Muscle of arm (tissue), 12 donors: Measurements from ENCODE around the gene GYG2. TPM values are rescaled to one million over a fixed set of nuclear protein-coding genes. Genes with fewer than 3 reads are reported as not detected.
"Not testable (repeated sequence)": the region's sequence is repeated elsewhere in the genome, so short reads cannot be mapped to it uniquely, and the experiment has no call there.

Source experiments
- DNase-seq: peaks from one replicate; pipeline ENCODE4 v3.0.0-alpha.2; 2013
- polyA plus RNA-seq, 12 donors: library from polyadenylated mRNA; unstranded; fragments of 120-200 nt; gene quantifications; one replicate each; pipeline ENCODE4 v1.2.1, GENCODE V29; 2013; ENCODE audit not compliant: insufficient read length in 12 of 12

Gene GYG2
- polyA plus RNA-seq, 12 donors, result 1.2 to 4.9 (median 3.6) TPM; not detected in 1

DNA sequence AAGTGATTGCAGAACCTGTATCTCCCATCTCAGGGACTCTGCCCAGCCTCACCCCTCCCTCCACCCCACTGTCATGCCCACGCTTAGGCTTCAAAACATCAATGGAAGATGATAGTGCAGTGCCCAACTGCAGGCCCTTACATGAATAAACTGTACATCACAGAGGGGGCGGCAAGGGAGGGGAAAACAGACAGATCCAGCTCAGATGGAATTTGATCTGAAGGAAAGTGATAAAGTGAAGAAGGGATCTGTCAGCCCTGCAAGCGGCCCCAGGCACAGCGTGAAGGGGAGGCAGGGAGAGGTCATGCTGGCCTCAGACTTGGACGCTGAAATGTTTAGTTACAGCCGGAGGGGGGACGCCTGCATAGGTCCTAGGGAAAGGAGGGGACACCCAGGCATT, 38.5 kb downstream of the GYG2 start:
- no peak for DNase-seq

DNA sequence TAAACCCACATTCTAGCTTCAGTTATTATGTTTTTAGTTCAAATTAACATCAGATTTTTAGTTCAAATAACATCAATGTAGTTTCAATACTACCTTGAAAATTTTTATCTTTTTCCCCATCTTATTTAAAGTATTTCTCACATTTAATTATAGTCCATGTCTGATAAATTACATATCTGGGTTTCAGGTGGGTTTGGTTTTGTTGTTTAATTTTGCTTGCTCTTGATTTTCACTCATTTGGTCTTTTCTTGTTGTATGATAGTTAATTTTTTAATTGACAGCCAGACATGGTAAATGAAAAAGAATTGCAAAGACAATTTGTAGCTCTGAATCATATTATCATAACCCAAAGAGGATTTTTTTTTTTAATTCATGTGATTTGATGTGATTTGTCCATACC, 41.9 kb downstream of the GYG2 start:
- no peak for DNase-seq

DNA sequence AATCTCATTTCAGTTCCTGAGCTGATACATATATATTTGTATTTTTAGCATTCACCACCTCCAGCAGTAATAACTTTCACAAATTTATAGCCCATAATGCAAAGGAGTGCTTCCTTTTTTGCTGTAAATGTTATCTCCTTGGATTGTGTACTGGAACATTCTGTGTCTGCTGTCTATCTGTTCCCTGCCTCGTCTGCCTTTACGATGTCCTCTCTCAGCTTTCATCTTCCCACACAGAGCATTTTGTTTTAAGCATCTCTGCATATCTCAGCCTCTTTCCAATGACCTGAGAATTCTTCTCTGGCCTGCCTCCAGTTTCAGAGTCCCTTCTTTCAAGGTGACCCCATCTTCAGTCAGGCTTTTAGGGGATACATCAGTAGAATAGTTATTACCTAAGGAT, 43.1 kb downstream of the GYG2 start:
- no peak for DNase-seq

DNA sequence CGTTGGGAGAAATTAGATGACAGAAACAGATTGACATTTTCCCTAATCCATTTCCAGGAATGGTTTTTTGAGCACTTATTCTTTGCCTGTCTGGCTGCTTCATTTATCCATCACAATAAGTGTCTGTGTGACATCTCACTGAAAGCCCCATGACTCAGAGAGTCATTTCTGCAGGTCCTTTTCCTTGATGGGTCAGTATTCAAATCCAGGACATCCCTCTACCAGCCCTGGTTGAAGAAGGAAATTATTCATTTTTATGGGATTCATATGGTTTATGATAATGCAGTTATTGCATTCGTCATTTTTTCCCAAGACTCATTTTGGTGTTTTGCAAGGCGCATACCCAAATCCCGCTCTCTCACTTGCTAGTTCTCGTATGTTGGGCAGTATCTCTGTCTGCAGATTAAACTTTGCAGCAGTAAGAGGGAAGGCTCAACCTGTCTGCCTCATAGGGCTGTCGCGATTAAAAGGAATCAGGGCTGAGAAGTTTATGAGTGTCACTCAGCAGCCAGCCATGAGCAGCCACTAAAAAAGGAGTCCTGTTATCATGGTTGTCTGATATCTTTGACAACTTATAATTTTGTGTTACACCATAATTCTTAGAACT, 44.0 kb downstream of the GYG2 start:
- no peak for DNase-seq

DNA sequence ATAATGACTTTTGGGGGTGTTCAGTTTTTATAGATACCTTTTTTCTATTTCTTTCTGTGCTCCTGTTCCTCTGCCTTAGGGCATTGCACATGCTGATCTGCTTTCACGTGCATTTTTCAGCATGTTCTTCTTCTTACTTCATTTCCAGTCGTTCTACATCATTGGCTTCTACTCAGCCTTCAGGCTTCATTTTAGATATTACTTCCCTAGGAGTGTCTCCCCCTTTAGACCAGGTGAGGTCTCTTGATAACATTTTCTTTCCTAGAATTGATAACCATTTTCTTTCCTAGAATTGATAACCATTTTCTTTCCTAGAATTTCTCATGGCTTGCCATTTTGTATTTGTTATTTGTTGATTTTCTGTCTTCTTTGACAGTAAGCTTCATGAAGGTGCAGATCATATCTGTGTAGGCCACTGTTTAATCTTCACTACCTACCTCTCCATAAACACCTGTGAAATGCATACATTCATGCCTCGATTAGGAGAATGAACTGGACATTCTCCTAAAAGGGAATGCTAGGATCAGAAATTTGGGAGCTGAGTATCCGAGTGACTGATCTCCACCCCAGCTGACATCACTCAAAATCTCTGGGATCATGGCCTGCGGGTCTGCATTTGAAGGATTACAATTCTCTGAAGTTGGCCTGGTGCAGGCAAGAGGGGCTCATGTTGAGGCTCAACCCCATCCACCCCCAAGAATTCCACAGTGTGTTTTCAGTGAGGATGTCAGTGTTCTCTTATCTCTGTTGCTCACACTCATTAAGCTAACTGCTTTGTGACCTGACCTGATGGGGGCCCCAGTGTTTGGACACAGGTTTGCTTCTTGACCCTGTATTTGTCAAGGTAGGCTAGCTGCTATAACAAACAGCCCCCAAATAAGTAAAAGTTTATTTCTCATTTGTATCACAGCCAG, 45.7 kb downstream of the GYG2 start:
- DNase-seq, result no peak

DNA sequence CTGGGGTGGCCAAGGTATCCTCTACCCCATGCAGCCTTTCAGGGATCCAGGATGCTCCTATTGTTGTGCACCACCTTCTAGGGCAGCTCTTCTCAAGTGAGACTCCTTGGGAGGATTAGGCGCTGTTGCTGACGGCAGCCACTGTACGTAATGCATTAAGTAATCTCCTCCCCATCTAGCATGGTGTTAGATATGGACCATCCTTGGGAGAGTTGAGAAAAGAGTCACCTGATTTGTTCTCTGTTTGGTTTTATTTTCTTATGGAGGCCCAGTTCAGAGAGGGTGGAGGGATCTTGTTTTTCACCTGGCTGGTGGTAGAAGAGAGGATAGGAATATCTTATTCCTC, 46.4 kb downstream of the GYG2 start:
- no peak for DNase-seq

DNA sequence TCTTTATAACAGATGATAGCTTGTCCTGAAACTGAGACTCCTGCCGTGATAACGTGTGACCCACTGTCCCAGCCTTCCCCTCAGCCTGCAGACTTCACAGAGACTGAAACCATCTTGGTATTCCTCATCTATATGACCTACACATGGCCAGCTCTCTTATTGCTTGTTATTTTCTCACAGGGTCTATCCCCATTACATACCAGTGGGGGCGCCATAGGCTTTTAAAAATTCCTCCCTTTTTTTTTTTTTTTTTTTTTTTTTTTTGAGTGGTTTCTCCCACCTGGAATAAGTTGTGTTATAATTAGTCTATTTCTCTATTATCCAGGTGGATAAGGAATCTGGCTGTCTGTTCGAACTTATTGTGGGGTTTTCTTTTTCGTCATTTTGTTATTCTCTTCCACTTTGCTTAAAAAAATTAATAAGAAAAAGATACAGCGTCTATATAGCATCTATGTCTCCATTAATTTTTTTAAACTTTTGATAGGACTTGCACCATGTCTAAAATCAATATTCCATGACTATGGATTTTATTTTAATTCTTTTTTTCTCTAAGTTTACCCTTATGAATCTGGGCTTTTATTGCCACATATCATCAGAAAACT, 47.2 kb downstream of the GYG2 start:
- no peak for DNase-seq

DNA sequence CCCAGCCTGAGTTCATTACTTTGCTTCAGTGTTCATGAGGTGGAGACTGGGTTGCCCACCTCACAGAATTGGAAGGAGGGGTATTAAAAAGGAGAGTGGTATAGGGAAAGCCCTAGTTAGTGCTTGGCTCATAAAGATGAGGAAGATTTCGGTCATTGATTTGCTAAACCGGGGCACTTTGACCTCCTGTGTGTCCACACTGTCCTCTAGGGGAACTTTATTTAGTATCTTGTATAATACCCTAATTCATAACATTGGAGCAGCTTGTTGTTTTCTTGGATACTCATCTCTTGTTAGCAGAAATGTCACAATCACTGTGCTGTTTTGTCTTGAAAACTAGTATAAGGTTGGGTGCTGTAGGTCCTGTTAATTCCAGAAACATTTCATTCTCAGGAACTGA, 49.8 kb downstream of the GYG2 start:
- no peak for DNase-seq

DNA sequence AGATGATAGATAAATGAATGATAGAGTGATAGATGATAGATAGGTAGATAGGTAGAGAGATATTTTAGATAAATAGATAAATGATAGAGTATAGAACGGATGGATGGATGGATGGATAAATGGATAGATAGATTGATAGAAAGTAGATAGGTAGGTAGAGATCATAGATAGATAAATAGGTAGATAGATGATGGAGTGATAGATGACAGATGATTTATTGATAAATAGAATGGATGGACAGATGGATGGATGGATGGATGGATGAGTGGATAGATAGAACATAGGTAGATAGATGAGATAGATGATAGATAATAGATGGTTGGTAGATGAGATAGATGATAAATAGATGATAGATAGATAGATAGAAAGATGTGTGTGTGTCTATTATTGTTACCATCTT, 50.9 kb downstream of the GYG2 start:
- no peak for DNase-seq

DNA sequence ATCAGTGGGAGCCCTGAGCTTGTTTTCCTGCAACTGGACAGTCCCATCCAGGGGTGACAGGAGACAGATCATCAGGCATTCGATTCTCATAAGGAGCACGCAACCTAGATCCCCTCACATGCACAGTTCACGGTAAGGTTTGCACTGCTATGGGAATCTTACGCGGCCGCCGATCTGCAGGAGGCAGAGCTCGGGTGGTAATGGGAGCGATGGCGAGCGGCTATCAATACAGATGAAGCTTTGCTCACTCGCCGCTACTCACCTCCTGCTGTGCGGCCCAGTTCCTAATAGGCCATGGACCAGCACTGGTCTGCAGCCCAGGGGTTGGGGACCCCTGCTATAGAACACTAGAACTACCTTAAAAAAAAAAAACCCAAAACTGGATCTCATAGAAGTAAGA, 55.0 kb downstream of the GYG2 start:
- DNase-seq, result no peak

DNA sequence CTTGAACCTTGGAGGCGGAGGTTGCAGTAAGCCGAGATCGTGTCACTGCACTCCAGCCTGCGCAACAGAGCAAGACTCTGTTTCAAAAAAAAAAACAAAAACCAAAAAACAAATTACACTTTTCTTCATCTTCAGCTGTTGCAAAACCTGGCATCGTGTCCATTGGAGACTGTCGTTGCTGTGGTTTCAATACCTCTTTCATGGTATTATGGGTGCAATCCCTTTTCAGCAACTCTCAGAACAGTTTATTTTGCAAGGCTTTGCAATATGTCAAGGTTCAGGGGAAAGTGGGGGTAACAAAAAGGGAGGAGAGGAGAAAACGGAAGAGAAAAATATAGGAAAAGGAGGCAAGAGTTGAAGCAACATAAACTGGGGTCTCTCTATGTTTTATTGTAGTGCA, 59.6 kb downstream of the GYG2 start:
- no peak for DNase-seq

DNA sequence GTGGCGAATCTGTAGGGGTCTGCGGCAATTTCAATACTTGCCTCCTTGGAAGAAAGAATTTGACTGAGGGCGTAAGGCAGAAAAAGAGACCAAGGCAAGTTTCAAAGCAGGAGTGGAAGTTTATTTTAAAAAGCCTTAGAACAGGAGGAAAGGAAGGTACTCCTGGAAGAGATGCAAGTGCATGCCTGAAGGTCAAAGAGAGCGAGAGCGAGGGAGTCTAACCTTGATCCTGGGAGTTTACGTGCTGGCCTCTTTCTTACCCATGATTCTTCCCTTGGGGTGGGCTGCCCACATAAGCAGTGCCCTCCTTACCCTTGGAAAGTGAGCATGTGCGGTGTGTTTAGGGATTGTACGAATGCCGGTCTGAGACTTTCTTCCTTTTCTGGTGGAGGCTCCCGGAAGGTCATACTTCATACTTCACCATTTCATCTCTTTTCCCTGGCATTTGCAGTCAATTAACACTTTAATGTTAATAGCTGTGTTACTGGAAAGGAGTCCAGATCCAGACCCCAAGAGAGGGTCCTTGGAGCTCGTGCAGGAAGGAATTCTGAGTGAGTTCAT, 60.4 kb downstream of the GYG2 start:
- DNase-seq, result no peak

DNA sequence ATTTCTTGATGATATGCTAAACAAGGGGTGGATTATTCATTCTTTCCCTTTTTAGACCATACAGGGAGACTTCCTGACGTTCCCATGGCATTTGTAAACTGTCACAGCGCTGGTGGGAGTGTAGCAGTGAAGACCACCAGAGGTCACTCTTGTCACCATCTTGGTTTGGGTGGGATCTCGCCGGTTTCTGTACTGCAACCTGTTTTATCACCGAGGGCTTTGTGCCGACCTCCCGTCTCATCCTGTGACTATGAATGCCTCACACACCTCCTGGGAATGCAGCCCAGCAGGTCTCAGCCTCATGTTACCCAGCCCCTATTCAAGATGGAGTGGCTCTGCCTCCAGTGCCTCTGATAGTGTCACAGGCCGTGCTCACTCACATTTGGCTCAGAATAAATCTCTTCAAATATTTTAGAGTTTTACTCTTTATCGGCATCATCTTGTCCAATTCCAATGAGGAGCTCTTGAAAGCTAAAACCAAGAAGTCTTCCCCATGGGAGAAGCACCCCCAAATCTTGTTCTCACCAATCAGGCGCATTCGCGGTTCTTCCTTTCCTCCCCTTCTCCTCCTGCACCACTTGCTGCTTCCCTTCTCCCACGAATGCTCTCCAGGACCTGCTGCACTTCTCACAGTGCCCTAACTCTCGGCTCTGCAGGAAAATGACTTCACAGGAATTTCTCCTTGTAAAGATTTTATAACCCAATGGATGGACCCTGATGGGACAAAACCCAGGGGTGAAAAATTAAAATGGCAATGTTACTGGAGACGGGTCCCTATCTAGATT, 61.2 kb downstream of the GYG2 start:
- DNase-seq, result not testable (repeated sequence)

DNA sequence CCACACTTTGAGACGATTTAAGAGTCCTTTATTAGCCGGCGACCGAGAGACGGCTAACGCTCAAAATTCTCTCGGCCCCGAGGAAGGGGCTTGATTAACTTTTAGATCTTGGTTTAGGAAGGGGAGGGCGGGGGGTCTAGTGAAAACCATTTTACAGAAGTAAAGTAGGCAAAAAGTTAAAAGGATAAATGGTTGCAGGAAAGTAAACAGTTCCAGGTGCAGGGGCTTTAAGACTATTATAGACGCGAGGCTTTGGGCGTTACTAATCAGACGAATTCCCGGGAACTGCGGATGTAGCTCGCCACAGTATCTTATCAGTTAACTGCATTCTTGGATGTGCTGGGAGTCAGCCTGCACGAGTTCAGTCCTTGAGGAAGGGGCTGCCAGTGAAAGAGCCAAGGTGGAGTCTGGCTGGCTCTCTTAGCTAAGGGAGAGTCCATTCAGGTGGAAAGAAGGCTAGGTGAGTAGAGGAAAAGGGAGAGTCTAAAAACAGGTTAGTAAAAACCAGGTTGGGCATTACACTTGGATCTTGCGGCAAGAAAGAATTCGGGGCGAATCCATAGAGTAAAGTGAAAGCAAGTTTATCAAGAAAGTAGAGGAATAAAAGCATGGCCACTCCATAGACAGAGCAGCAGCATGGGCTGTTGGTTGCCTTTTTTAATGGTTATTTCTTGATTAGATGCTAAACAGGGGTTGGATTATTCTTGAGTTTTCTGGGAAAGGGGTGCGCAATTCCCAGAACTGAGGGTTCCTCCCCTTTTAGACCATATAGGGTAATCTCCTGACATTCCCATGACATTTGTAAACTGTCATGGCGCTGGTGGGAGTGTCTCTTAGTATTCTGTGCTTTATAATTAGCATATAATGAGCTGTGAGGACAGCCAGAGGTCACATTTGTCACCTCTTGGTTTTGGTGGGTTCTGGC, 62.1 kb downstream of the GYG2 start:
- DNase-seq, result not testable (repeated sequence)

DNA sequence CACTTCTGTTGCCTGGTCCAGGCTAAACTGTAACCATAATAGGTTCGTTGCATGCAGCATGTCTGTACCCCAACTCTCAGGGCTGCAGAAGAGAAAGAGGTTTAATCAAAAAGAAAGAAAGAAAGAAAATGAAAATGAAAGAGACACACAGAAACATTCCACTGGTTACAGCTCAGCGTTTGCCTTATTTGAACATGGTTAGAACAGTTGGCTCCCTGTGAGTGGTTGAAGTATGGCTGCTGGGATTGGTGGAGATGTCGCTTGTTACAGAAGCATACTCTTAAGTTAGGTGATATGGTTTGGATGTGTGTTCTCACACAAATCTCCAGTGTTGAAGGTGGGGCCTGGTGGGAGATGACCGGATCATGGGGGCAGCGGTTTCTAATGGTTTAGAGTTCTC, 64.1 kb downstream of the GYG2 start:
- no peak for DNase-seq

DNA sequence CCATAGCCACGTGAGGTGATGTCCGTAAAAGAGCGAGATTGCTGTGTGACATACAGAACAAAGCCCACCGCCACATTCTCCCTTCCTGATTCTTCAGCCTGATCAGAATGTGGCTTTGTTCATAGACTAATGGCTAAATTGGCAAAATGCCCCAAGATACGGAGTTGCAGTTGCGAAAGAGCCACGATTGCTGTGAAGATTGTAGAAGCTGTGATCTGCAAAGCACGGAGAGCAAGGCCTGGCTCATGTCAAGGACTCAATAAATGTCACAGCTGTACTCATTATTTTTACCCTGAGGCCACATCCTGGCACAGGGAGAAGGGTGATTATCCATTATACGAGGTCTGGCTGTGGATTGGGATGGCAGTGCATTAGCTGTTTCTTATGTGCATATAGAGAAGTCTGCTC, 66.2 kb downstream of the GYG2 start:
- DNase-seq, result no peak

DNA sequence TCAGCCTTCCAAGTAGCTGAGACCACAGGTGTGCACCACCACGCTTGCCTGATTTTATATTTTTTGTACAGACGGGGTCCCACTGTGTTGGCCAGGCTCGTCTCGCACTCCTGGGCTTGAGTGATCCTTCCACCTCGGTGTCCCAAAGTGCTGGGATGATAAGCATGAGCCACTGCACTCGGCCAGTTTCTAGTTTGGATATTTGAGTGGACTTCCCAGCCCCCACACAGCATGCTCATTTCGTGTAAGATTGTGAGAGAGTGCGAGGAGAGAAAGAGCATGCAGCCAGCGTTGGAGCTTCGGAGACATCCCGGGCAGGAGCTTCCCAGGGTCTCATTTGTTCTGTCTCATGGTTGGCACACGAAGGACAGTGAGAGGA, 68.6 kb downstream of the GYG2 start:
- DNase-seq, result no peak

DNA sequence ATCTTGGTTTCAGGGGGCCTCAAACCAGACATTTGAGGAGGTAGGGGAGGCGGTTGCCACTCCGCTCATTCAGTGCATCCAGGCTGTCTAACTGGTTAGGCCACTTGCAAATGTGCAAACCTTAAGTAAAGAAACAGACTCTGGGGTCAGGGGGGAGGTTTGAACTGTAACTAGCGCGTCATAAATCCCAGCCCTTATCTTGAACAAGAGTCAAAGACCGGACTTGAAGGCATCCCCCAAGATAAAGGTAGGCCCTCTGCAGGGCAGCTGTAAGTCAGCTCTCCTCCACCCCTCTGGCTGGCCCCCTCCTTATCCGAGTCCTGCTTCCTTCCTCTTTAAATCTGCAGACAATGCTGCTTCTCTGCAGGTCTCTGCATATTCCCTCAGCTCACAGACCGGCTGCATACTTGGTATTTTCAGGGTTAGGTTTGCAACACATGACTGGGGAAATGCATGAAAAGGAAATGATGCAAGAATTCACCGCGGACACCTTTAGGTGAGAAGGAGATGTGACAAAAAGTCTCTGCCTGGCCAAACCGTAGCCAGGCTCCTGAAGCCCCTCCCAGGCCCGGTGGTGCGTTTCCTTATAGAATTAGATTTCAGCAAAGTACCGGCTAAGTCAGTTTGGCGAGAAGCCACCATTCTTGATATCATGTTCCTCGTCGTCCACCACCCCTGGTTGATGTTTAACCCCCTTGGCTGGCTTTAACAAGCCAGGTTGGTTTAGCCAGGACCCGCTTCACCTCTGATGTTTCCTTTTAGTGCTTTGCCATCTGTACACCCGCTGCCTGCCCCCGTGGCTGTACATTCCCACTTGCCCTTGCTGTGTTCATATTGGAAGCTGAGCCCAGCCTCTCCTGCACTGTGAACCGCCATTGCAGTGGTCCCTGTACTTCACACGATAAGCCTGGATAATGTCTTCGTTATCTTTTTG, 69.2 kb downstream of the GYG2 start:
- not testable (repeated sequence) for DNase-seq

DNA sequence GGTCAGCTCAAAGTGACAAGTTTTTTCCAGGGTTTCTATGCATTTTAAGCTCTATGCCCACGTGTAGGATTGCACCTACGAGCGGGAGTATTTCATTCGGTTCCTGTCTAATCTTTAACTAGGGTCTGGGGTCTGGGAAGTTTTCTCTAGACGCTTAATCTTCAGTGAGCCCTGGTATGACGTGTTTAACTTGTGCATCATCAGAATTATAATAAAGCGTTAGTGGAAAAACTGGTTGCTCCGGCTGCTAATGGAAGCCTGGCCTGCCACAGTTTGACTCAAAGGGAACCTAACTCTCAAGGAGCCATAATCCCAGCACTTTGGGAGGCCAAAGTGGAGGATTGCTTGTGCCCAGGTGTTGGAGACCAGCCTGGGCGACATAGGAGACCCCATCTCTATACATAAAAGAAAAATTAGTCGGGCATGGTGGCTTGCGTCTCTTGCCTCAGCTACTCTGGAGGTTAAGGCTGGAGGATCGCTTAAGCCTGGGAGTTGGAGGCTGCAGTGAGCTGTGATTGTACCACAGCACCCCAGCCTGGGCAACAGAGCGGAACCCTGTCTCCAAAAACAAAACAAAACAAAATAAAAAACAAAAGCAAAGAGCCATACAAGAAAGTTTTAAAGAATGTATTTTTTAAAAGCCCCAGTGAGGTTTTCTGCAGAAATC, 70.2 kb downstream of the GYG2 start:
- no peak for DNase-seq
